ENCODE data around the gene SOS1.

GRCh38 chr2:39065616-39066015, 55.2 kb downstream of the SOS1 start:
- TF ChIP-seq KLF7 (tag by site-specific recombination; IDR thresholded peaks at IDR 0.05; ENCODE audit: borderline replicate concordance), result no peak
- TF ChIP-seq, protein P1, sequence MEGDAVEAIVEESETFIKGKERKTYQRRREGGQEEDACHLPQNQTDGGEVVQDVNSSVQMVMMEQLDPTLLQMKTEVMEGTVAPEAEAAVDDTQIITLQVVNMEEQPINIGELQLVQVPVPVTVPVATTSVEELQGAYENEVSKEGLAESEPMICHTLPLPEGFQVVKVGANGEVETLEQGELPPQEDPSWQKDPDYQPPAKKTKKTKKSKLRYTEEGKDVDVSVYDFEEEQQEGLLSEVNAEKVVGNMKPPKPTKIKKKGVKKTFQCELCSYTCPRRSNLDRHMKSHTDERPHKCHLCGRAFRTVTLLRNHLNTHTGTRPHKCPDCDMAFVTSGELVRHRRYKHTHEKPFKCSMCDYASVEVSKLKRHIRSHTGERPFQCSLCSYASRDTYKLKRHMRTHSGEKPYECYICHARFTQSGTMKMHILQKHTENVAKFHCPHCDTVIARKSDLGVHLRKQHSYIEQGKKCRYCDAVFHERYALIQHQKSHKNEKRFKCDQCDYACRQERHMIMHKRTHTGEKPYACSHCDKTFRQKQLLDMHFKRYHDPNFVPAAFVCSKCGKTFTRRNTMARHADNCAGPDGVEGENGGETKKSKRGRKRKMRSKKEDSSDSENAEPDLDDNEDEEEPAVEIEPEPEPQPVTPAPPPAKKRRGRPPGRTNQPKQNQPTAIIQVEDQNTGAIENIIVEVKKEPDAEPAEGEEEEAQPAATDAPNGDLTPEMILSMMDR (tag by site-specific recombination; IDR thresholded peaks at IDR 0.05), result no peak
- no peak for TF ChIP-seq TCF7L2 (IDR thresholded peaks at IDR 0.05; ENCODE audit: borderline replicate concordance, low read depth, low read length)
- no peak for TF ChIP-seq ZNF501 (tag by site-specific recombination; IDR thresholded peaks at IDR 0.05)
- TF ChIP-seq, protein P2, sequence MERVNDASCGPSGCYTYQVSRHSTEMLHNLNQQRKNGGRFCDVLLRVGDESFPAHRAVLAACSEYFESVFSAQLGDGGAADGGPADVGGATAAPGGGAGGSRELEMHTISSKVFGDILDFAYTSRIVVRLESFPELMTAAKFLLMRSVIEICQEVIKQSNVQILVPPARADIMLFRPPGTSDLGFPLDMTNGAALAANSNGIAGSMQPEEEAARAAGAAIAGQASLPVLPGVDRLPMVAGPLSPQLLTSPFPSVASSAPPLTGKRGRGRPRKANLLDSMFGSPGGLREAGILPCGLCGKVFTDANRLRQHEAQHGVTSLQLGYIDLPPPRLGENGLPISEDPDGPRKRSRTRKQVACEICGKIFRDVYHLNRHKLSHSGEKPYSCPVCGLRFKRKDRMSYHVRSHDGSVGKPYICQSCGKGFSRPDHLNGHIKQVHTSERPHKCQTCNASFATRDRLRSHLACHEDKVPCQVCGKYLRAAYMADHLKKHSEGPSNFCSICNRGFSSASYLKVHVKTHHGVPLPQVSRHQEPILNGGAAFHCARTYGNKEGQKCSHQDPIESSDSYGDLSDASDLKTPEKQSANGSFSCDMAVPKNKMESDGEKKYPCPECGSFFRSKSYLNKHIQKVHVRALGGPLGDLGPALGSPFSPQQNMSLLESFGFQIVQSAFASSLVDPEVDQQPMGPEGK (tag by site-specific recombination; IDR thresholded peaks at IDR 0.05), result no peak
- TF ChIP-seq ZNF670 (tag by site-specific recombination; IDR thresholded peaks at IDR 0.05; ENCODE audit: low read depth), result no peak
- no peak for TF ChIP-seq ZNF266 (tag by site-specific recombination; IDR thresholded peaks at IDR 0.05; ENCODE audit: low read depth)
- no peak for TF ChIP-seq ZFP41 (tag by site-specific recombination; IDR thresholded peaks at IDR 0.05; ENCODE audit: borderline replicate concordance)
- TF ChIP-seq, protein P3, sequence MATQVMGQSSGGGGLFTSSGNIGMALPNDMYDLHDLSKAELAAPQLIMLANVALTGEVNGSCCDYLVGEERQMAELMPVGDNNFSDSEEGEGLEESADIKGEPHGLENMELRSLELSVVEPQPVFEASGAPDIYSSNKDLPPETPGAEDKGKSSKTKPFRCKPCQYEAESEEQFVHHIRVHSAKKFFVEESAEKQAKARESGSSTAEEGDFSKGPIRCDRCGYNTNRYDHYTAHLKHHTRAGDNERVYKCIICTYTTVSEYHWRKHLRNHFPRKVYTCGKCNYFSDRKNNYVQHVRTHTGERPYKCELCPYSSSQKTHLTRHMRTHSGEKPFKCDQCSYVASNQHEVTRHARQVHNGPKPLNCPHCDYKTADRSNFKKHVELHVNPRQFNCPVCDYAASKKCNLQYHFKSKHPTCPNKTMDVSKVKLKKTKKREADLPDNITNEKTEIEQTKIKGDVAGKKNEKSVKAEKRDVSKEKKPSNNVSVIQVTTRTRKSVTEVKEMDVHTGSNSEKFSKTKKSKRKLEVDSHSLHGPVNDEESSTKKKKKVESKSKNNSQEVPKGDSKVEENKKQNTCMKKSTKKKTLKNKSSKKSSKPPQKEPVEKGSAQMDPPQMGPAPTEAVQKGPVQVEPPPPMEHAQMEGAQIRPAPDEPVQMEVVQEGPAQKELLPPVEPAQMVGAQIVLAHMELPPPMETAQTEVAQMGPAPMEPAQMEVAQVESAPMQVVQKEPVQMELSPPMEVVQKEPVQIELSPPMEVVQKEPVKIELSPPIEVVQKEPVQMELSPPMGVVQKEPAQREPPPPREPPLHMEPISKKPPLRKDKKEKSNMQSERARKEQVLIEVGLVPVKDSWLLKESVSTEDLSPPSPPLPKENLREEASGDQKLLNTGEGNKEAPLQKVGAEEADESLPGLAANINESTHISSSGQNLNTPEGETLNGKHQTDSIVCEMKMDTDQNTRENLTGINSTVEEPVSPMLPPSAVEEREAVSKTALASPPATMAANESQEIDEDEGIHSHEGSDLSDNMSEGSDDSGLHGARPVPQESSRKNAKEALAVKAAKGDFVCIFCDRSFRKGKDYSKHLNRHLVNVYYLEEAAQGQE (tag by site-specific recombination; IDR thresholded peaks at IDR 0.05), result no peak
- no peak for TF ChIP-seq YY2 (tag by site-specific recombination; IDR thresholded peaks at IDR 0.05)
- TF ChIP-seq ZBTB8A (tag by site-specific recombination; IDR thresholded peaks at IDR 0.05), result no peak
- TF ChIP-seq ZNF513 (tag by site-specific recombination; IDR thresholded peaks at IDR 0.05), result no peak
- no peak for TF ChIP-seq ZBTB7A (tag by site-specific recombination; IDR thresholded peaks at IDR 0.05; ENCODE audit: low read depth)
- TF ChIP-seq BCL11A (tag by site-specific recombination; IDR thresholded peaks at IDR 0.05; ENCODE audit: low read depth), result no peak
